Left lung (tissue), 10 donors: ENCODE data around the gene POLE2. TPM values are rescaled to one million over a fixed set of nuclear protein-coding genes. Genes with fewer than 3 reads are reported as not detected.
A peak's percentile ranks its signal among the peaks of the same experiment; 100 is the strongest.

Experiments used
- ATAC-seq: fragments of 200-7000 bp; cut with Tn5 transposase; one replicate; pipeline ENCODE4 v1.9.1; 2020; ENCODE audit warnings: moderate library complexity
- DNase-seq, 4 donors: peaks; one replicate each; pipeline ENCODE4 v3.0.0-alpha.2; 2013 to 2020
- H3K27ac ChIP-seq, 2 donors: fragments of 200-600 bp; sonication (generic) in 1 of 2; one replicate each; pipeline versions ENCODE4 v1.5.0 to v1.8.0; 2020 to 2021
- H3K27me3 ChIP-seq, 2 donors: fragments of 200-600 bp; sonication (generic) in 1 of 2; one replicate each; pipeline versions ENCODE4 v1.5.0 to v1.8.0; 2020 to 2021
- H3K36me3 ChIP-seq, 2 donors: fragments of 200-600 bp; sonication (generic) in 1 of 2; one replicate each; pipeline versions ENCODE4 v1.5.0 to v1.8.0; 2020 to 2021
- H3K4me1 ChIP-seq, 2 donors: fragments of 200-600 bp; one replicate each; pipeline ENCODE4 v1.8.0; 2021
- H3K4me3 ChIP-seq, 2 donors: fragments of 200-600 bp; sonication (generic) in 1 of 2; one replicate each; pipeline versions ENCODE4 v1.5.0 to v1.8.0; 2020 to 2021; ENCODE audit warnings: mild to moderate bottlenecking in 1 of 2
- H3K9me3 ChIP-seq, 2 donors: fragments of 200-600 bp; sonication (generic) in 1 of 2; one replicate each; pipeline versions ENCODE4 v1.5.0 to v1.8.0; 2020 to 2021
- intact Hi-C, 2 donors: fragments of 100-400 bp; cut with DNase I; formaldehyde crosslinking; loops; one replicate each; pipeline versions ENCODE4 v1.11.2 to v1.14.2; 2022
- polyA plus RNA-seq, 6 donors: library from polyadenylated mRNA; unstranded; fragments of 120-200 nt; gene quantifications; one replicate each; pipeline ENCODE4 v1.2.1, GENCODE V29; 2013; ENCODE audit not compliant: insufficient read length in 6 of 6
- total RNA-seq, 2 donors: library from RNA; stranded (reverse); fragmentation: NEBNext Ultra II Directional; extraction: Animal tissue kit (Norgen Biotek cat#: 25700); gene quantifications; one replicate each; pipeline ENCODE4 v1.2.1, GENCODE V29; 2021
- TF ChIP-seq, protein P1 (sequence below), 2 donors: fragments of 200-600 bp; sonication (generic) in 1 of 2; IDR thresholded peaks; one replicate each; pipeline versions ENCODE4 v1.5.0 to v1.8.0; 2021; ENCODE audit warnings: antibody characterized with exemption in 2 of 2
- donor health status: DM: no; HTN: yes; CAD: no.
- donor health status: DM: no; HTN: no; CAD: no.

Gene POLE2
- total and polyA plus RNA-seq, 8 donors = 6.4 to 27.3 (median 23.0) TPM

DNA sequence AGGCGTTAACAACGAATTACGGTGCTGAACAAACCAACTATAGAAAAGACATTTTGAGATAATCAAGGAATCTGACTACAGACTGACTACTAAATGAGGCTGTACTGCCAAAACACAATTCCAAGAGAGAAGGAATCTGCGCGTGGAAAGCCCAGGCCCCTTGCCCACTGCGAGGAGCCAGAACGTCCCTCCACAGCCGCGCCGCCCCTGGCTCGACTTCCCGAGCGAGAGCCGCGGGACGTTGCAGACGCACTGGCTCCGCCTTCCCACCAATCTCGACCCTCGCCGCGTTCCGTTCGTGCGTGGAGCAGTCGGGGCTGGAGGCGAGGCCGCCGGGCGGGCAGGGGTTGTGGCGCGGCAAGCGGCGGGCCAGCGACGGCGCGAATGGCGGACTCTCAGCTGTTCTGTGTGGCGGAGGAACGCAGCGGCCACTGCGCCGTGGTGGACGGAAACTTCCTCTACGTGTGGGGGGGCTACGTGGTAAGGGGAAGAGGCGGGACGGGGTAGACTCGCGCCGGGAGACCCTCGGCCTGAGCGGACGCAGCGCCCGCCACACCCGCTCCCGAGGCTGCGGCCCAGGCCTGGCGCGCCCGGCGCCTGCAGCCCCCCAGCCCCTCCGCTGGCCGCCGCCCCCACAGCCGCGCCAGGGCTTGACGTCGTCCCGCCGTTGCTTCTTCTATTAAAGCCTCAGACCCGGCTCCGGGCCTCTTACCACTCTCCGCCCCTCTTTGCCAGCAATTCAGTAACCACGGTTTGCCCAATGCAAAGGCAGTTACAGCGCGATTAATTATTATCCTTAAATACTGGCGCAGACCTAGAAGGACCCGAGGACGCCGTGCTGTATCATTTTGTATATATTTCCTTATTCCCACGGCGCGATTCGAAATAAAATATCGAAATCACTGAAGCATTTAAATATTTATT, 5.1 kb upstream of the POLE2 start, which contains the start of gene KLHDC1:
KLHDC1 (plus strand) TSS at position 310 of the 924 bp plus-strand sequence; CDS start at position 385, 75 bp downstream.
- peak; percentile 83 to 97 (median 89) for DNase-seq
- Histone ChIP-seq H3K27me3 (no peaks in the 10 kb centered on the region), H3K4me3 (peak within 1 kb of the TSS; percentile 53 to 61), H3K36me3 (no peaks in the 10 kb centered on the region), H3K27ac (peak within 1 kb of the TSS; percentile 88 to 97), H3K4me1 (peaks cover 0 to 18% of the 10 kb centered on the region in 2 donors), H3K9me3 (no peaks in the 10 kb centered on the region)
- intact Hi-C loops = no loop called here
- TF ChIP-seq, protein P1, sequence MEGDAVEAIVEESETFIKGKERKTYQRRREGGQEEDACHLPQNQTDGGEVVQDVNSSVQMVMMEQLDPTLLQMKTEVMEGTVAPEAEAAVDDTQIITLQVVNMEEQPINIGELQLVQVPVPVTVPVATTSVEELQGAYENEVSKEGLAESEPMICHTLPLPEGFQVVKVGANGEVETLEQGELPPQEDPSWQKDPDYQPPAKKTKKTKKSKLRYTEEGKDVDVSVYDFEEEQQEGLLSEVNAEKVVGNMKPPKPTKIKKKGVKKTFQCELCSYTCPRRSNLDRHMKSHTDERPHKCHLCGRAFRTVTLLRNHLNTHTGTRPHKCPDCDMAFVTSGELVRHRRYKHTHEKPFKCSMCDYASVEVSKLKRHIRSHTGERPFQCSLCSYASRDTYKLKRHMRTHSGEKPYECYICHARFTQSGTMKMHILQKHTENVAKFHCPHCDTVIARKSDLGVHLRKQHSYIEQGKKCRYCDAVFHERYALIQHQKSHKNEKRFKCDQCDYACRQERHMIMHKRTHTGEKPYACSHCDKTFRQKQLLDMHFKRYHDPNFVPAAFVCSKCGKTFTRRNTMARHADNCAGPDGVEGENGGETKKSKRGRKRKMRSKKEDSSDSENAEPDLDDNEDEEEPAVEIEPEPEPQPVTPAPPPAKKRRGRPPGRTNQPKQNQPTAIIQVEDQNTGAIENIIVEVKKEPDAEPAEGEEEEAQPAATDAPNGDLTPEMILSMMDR (IDR thresholded peaks at IDR 0.05) = no peak
- ATAC-seq = peak; percentile 89

DNA sequence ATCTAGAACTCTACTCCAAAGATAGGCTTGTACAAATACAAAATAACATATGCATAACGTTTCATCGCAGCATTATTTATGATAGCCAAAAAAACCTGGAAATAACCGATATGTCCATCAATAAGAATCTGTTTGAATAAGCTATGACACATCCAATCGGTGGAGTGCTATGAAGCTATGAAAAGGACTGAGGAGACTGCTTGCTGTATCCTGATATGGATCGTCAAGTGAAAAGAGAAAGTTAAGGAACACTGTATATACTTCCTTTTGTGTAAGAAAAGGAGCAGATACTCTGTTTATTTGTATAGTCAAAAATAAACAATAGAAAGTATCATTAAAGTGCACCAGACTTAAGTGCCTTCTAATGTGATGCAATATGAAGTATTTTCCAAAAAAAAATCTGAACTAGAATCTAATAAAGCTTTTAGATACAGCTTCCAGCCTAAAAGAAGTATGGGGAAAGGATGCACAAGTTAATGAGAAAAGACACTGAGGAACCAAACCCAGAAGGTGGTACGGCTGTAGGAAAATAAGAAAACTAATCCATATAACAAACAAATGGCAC, 4.3 kb upstream of the POLE2 start:
- Histone ChIP-seq H3K9me3 (no peaks in the 10 kb centered on the region), H3K36me3 (no peaks in the 10 kb centered on the region), H3K4me1 (peaks cover 0 to 24% of the 10 kb centered on the region in 2 donors), H3K27me3 (no peaks in the 10 kb centered on the region), H3K4me3 (peak overlapping the region; percentile 53 to 61), H3K27ac (peak overlapping the region; percentile 88 to 97)
- TF ChIP-seq, protein P1 (IDR thresholded peaks at IDR 0.05) = no peak
- intact Hi-C loops = no loop called here
- DNase-seq (no peak), ATAC-seq (peak; percentile 4)

DNA sequence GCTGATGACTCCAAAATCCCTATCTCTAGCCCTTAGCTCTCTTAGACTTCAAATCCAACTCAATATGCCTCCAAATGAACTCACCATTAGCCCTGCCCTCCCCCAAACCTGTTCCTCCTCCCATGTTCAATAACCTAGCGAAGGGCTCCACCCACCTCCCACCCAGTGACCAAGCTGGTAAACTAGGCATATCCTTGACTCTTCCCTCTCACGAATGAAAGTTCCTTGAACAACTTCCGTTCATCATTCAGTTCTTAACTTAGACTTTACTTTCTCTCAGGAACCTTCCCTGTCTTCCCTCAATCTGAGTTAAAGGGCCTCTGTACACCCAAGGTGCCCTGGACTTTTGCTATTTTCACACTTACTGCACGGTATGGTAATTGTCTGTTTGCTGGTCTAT, 3.0 kb upstream of the POLE2 start:
- no peaks in the 10 kb centered on the region for H3K36me3 ChIP-seq
- no peaks in the 10 kb centered on the region for H3K27me3 ChIP-seq
- no peak overlapping the region for H3K27ac ChIP-seq
- peaks cover 0 to 24% of the 10 kb centered on the region in 2 donors for H3K4me1 ChIP-seq
- no peak for ATAC-seq
- no peak overlapping the region for H3K4me3 ChIP-seq
- no peak for DNase-seq
- no peaks in the 10 kb centered on the region for H3K9me3 ChIP-seq
- TF ChIP-seq, protein P1 (IDR thresholded peaks at IDR 0.05) = no peak
- intact Hi-C loops = no loop called here

DNA sequence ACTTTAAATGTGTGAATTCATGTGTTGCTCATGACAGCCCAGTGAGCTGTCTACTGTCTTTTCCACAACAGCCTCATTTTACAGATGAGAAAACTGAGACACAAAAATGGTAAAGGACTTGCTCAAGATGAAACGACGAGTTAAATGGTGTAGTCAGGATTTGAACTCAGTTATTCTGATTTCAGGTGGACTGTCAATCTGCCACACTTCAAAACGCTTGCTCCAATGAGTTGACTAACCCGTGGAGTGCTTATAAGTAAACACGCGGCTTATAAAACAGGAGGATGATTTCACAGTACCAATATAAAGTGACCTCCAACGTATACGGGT, 652 bp upstream of the POLE2 start:
- Histone ChIP-seq H3K27me3 (no peaks in the 10 kb centered on the region), H3K4me1 (peaks cover 0 to 17% of the 10 kb centered on the region in 2 donors), H3K4me3 (peak overlapping the region in 1 of 2 donors; percentile 75), H3K27ac (peak overlapping the region; percentile 71 to 80), H3K36me3 (no peaks in the 10 kb centered on the region), H3K9me3 (no peaks in the 10 kb centered on the region)
- intact Hi-C loops = no loop called here
- no peak for ATAC-seq
- TF ChIP-seq, protein P1 (IDR thresholded peaks at IDR 0.05) = no peak
- DNase-seq = no peak

GRCh38 chr14:49686425-49686824, 1.6 kb downstream of the POLE2 start:
- DNase-seq = no peak
- no peak for ATAC-seq
- Histone ChIP-seq H3K4me3 (no peak overlapping the region), H3K27me3 (no peaks in the 10 kb centered on the region), H3K36me3 (peaks cover 0 to 3% of the 10 kb centered on the region in 2 donors), H3K4me1 (peaks cover 0 to 6% of the 10 kb centered on the region in 2 donors), H3K9me3 (no peaks in the 10 kb centered on the region), H3K27ac (no peak overlapping the region)
- TF ChIP-seq, protein P1 (IDR thresholded peaks at IDR 0.05) = no peak
- intact Hi-C loops = no loop called here
